Sigmoid colon (tissue), 4 donors: ENCODE data around the gene ADAMTS7.

Experiments used
- POLR2AphosphoS5 ChIP-seq, 4 donors: sonication (generic); formaldehyde crosslinking; IDR thresholded peaks; one replicate each; pipeline ENCODE4 v1.6.1; 2017; ENCODE audit warnings: antibody characterized with exemption in 4 of 4
- TF ChIP-seq, protein P1 (sequence below), 4 experiments: fragments of 450-650 bp in 3 of 4; fragments of 200-600 bp in 1 of 4; IDR thresholded peaks; one replicate each; pipeline ENCODE4 v1.5.1; 2016 to 2019; ENCODE audit warnings: antibody characterized with exemption in 4 of 4, mild to moderate bottlenecking in 3 of 4, moderate library complexity in 2 of 4

DNA sequence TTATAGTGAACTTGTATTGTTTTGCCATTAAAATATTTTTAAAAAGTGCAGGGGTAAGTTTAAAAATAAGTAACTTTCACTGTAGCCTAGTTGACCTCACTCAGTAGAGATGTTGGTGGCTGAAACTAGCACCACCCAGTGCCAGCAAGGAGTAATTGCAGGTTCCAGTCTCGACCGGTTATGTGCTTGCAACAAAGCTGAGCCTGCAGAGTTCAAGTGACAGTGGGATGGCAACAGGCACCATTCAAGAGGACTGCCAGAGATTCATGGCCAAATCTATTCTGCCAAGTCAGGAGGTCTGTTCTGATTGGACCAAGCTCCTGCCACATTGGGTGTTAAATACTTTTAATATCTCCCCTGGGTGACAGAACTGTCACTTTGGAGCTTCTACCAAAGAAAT lies 2.7 kb downstream of the ADAMTS7 start:
- TF ChIP-seq, protein P1, sequence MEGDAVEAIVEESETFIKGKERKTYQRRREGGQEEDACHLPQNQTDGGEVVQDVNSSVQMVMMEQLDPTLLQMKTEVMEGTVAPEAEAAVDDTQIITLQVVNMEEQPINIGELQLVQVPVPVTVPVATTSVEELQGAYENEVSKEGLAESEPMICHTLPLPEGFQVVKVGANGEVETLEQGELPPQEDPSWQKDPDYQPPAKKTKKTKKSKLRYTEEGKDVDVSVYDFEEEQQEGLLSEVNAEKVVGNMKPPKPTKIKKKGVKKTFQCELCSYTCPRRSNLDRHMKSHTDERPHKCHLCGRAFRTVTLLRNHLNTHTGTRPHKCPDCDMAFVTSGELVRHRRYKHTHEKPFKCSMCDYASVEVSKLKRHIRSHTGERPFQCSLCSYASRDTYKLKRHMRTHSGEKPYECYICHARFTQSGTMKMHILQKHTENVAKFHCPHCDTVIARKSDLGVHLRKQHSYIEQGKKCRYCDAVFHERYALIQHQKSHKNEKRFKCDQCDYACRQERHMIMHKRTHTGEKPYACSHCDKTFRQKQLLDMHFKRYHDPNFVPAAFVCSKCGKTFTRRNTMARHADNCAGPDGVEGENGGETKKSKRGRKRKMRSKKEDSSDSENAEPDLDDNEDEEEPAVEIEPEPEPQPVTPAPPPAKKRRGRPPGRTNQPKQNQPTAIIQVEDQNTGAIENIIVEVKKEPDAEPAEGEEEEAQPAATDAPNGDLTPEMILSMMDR (IDR thresholded peaks at IDR 0.05), result peak in 1 of 4 experiments; percentile 27
- no peak for TF ChIP-seq POLR2AphosphoS5 (IDR thresholded peaks at IDR 0.05)
